ENCODE measurements around the gene COX6A2. TPM values are rescaled to one million over a fixed set of nuclear protein-coding genes. Genes with fewer than 3 reads are reported as not detected.
"Not testable (repeated sequence)": the region's sequence is repeated elsewhere in the genome, so short reads cannot be mapped to it uniquely, and the experiment has no call there.

Gene COX6A2
- total RNA-seq, 2 donors from 2014 or later = not detected

DNA sequence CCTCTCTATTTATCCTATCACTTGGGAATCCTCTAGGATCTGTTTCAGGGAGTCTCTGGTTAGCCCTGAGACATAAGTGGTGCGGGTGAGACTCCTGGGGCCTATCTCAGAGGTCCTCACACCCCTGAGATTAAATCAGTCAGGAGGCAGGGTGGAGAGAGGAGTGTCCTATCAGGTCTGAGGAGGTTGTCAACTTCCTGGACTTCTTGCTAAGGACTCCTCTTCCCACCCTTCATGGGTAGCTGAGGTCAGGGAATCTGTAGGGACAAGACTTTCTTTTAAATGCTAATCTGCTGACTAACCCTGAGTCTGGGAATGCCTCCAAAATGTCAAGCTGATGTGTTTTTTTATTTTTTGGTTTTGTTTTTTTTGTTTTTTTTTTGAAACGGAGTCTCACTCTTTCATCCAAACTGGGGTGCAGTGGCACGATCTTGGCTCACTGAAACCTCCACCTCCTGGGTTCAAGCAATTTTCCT lies 24.5 kb upstream of the COX6A2 start:
- Histone ChIP-seq H3K4me1 (peaks cover 19% of the 10 kb centered on the region), H3K9me3 (no peaks in the 10 kb centered on the region), H3K27ac (peak overlapping the region; percentile 8), H3K4me3 (no peak overlapping the region), H3K36me3 (no peaks in the 10 kb centered on the region), H3K9ac (ENCODE audit: low read depth in 2 of 2, low read length in 2 of 2) (no peak overlapping the region), H3K27me3 (no peaks in the 10 kb centered on the region)
- TF ChIP-seq, protein P1, sequence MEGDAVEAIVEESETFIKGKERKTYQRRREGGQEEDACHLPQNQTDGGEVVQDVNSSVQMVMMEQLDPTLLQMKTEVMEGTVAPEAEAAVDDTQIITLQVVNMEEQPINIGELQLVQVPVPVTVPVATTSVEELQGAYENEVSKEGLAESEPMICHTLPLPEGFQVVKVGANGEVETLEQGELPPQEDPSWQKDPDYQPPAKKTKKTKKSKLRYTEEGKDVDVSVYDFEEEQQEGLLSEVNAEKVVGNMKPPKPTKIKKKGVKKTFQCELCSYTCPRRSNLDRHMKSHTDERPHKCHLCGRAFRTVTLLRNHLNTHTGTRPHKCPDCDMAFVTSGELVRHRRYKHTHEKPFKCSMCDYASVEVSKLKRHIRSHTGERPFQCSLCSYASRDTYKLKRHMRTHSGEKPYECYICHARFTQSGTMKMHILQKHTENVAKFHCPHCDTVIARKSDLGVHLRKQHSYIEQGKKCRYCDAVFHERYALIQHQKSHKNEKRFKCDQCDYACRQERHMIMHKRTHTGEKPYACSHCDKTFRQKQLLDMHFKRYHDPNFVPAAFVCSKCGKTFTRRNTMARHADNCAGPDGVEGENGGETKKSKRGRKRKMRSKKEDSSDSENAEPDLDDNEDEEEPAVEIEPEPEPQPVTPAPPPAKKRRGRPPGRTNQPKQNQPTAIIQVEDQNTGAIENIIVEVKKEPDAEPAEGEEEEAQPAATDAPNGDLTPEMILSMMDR (IDR thresholded peaks at IDR 0.05) = no peak
- intact Hi-C loops (cut with DNase I) = loop anchor here (10.0 kb wide), 2 partner anchors 268 to 412 kb away; partner anchors contain the start of gene FUS
- DNase-seq = no peak

DNA sequence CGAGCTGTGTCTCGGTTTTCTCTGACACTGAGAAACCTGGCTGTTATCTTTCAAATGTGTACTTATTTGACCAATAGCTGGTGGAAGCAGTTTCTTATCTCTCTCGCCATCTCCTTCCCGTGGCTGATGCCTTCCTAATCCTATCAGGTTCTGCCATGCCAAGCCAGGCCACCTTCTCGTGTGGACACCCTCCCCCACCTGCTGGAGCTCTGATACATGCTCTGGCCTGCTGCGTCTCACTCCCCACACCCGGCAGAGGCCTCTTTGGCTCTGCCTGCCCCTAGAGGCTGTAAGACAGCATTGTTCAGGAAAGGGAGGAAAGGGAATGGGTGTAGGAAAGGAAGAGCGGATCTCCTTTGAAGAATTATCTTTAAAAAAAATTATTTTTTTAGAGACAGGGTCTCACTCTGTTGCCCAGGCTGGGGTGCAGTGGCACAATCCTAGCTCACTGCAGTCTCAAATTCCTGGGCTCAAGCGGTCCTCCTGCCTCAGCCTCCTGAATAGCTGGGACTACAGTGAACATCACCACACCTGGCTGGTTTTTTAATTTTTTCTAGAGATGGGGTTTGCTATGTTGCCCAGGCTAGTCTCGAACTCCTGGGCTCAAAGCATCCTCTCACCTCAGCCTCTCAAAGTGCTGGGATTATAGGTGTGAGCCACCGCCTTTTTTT lies 23.7 kb upstream of the COX6A2 start:
- Histone ChIP-seq H3K4me3 (no peak overlapping the region), H3K27me3 (no peaks in the 10 kb centered on the region), H3K27ac (peak overlapping the region; percentile 8), H3K9ac (ENCODE audit: low read depth in 2 of 2, low read length in 2 of 2) (no peak overlapping the region), H3K36me3 (no peaks in the 10 kb centered on the region), H3K4me1 (peaks cover 10% of the 10 kb centered on the region), H3K9me3 (no peaks in the 10 kb centered on the region)
- TF ChIP-seq, protein P1 (IDR thresholded peaks at IDR 0.05) = peak; percentile 38
- intact Hi-C loops (cut with DNase I) = loop anchor here (10.0 kb wide), 2 partner anchors 267 to 413 kb away; partner anchors contain the start of gene FUS
- no peak for DNase-seq

DNA sequence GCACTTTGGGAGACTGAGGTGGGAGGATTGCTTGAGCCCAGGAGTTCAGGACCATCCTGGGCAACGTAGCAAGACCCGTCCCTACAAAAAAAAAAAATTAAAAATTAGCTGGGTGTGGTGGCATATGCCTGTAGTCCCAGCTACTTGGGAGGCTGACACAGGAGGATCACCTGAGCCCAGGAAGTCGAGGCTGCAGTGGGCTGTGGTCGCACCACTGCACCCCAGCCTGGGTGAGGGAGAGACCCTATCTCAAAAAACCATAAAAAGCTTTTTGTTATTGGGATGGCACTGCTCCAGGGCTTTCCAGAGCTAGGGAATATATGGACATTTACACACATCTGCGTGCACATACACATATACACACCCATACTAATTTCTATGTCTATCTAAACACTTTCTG lies 23.0 kb upstream of the COX6A2 start:
- TF ChIP-seq, protein P1 (IDR thresholded peaks at IDR 0.05) = no peak
- Histone ChIP-seq H3K36me3 (no peaks in the 10 kb centered on the region), H3K4me3 (no peak overlapping the region), H3K9ac (ENCODE audit: low read depth in 2 of 2, low read length in 2 of 2) (no peak overlapping the region), H3K4me1 (peaks cover 7% of the 10 kb centered on the region), H3K27me3 (no peaks in the 10 kb centered on the region), H3K9me3 (no peaks in the 10 kb centered on the region), H3K27ac (no peak overlapping the region)
- no peak for DNase-seq
- intact Hi-C loops (cut with DNase I) = loop anchor here (10.0 kb wide), 2 partner anchors 266 to 414 kb away; partner anchors contain the start of gene FUS

DNA sequence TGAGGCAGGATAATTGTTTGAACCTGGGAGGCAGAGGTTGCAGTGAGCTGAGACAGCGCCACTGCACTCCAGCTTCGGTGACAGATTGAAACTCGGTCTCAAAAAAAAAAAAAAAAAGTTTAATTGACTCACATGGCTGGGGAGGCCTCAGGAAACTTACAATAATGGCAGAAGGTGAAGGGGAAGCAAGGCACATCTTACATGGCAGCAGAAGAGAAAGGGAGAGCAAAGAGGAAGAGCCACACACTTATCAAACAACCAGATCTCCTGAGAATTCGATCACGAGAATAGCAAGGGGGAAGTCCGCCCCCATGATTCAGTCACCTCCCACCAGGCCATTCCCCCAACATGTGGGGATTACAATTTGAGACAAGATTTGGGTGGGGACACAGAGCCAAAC lies 17.8 kb upstream of the COX6A2 start:
- H3K9me3 ChIP-seq; H3K27ac ChIP-seq; DNase-seq; H3K4me3 ChIP-seq; H3K36me3 ChIP-seq; H3K27me3 ChIP-seq; intact Hi-C loops (cut with DNase I); H3K4me1 ChIP-seq; H3K9ac ChIP-seq (ENCODE audit: low read depth in 2 of 2, low read length in 2 of 2): not testable (repeated sequence)

DNA sequence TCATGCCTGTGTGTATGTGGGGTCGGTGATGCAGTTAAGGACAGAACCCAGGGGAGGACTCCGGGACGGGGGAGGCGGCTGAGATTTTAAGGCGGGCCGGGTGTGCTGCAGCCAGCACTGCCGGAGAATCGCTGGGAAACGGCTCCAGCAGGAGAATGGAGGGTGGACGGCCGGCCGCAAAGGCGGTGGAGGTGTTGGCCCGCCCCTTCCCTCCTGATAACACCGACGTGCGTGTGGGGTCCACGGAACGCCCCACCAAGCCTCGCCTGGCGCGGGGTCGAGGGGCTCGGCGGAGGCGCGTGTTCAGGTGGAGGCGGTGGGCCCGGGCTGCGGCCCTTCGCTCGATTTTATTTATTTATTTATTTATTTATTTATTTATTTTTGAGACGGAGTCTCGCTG lies 13.8 kb upstream of the COX6A2 start:
- Histone ChIP-seq H3K27ac (peak overlapping the region; percentile 73), H3K4me3 (peak overlapping the region; percentile 84), H3K36me3 (no peaks in the 10 kb centered on the region), H3K9ac (ENCODE audit: low read depth in 2 of 2, low read length in 2 of 2) (peak overlapping the region in 1 of 2 donors; percentile 12), H3K9me3 (no peaks in the 10 kb centered on the region), H3K27me3 (no peaks in the 10 kb centered on the region), H3K4me1 (no peaks in the 10 kb centered on the region)
- TF ChIP-seq, protein P1 (IDR thresholded peaks at IDR 0.05) = no peak
- intact Hi-C loops (cut with DNase I) = loop anchor here (5.0 kb wide), 1 partner anchor 460 kb away; no protein-coding TSS in a partner anchor
- no peak for DNase-seq
